IPS-18c (cell line): Measurements from ENCODE around the gene INO80E.
"Not testable (repeated sequence)": the region's sequence is repeated elsewhere in the genome, so short reads cannot be mapped to it uniquely, and the experiment has no call there.

Experiments
- H3K4me3 ChIP-seq: 2 replicates; pipeline ENCODE4 v1.7.0; 2013; ENCODE audit warnings: low read depth, mild to moderate bottlenecking, low read length, moderate library complexity; ENCODE audit not compliant: insufficient read depth
- H3K9me3 ChIP-seq: one replicate; pipeline ENCODE4 v1.6.1; 2013; ENCODE audit warnings: mild to moderate bottlenecking, low read length, moderate library complexity; ENCODE audit not compliant: control insufficient read depth, insufficient read depth

Gene INO80E

DNA sequence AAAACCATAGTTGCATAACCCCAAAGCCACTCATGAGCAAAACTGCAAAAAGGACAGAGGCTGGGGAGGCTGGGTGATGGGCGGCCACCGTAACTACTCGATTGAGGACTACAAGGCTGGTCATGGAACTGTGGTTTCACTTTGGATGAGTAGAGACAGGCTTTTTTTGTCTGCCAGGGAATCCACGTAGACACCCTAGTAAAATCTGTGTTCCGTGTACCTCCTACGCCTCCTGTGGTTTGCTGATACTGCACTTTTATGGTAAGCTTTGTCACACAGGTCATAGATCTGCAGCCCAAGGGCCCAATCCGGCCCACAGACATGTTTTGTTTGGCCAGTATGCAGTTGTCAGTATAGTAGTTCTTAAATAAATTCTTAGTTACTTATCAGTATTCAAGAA, 37.2 kb downstream of the INO80E start:
- no peaks in the 10 kb centered on the region for H3K9me3 ChIP-seq
- no peak overlapping the region for H3K4me3 ChIP-seq

DNA sequence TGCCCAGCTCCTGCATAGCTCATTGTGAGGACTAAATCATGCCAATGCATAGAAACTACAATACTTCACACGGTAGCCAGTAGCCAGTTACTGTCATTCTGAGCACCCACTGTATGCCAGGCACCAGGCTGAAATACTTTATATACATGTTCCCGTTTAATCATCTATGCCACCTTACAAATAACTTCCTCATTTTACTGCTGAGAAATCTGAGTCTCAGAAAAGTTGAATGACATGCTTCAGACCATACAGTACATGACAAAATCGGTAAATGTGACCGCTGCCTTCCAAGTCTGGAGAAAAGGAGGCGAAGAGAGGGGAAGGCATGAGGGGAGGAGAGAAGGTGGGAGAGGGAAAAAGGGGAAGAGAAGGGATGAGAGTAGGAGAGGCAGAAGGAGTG, 44.2 kb downstream of the INO80E start:
- no peak overlapping the region for H3K4me3 ChIP-seq

DNA sequence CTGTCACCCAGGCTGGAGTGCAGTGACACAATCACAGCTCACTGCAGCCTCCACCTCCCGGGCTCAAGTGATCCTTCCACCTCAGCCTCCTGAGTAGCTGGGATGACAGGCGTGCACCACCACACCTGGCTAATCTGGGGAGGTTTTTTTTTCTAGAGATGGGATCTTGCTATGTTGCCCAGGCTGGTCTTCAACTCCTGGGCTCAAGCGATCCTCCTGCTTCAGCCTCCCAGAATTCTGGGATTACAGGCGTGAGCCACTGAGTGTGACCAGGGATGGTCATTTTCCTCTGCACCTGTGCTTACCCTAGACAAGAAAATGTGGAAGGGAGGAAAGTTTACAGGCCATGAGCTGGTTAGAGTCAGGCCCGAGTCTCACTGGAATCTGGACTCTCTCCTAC, 44.6 kb downstream of the INO80E start:
- not testable (repeated sequence) for H3K4me3 ChIP-seq, H3K9me3 ChIP-seq

More for the DNA sequence above, 44.2 kb downstream of the INO80E start:
- no peaks in the 10 kb centered on the region for H3K9me3 ChIP-seq

DNA sequence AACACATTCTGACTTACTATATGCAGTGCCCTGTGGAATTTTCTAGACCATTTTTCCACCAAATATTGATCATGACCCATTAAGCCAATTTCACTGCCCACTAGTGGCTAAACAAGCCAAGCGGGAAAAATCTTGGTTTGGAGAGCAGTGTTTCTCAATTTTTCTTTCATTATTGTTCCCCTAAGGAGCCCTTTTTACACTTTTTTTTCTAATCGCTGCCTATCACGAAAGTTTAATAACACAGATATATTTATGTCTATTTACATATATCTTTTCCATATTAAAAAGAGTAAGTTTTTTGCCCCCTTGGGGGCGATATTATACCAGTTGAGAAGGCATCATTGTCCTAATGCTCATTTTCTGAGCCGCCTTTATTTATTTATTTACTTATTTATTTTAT, 45.8 kb downstream of the INO80E start:
- no peaks in the 10 kb centered on the region for H3K9me3 ChIP-seq
- H3K4me3 ChIP-seq, result no peak overlapping the region

DNA sequence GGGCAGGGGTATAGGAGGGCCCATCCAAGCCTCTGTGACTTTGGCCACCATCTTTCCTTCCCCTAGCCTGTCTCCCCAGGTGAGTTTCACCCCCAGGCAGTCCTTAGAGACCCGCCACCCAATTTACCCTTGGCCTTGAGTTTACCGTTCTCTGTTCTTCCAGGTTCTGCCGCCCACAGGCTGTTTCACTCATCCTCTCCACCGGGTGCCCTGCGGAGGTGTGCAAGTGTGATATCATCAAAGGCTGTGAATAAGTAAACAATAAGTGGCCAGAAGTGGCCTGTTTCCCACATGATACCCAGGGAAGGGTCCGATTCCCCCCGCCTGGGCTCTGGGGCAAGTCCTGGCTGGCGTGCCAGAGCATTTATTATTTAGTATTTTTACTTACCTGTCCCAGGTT, 50.1 kb downstream of the INO80E start:
- no peak overlapping the region for H3K4me3 ChIP-seq

DNA sequence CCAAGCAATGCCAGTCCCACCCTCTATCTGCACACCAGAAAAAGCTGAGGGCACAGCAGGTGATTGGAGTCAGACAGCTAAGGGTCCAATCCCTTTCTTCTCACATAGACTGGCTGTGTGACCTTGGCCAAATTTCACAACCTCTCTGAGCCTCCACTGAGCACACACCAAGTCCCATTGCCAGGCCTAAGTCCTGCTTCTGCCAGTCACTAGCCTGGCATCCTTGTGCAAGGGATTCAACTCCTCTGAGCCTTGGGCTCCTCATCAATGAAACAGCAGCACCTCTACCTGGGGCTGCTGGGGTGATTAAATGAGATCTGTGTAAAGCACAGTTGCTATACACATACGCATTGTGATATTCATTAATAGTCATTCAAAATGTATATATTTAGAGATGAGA, 50.5 kb downstream of the INO80E start:
- H3K4me3 ChIP-seq, result peak overlapping the region; percentile 1; the same call in 1 of the 2 replicates
- no peaks in the 10 kb centered on the region for H3K9me3 ChIP-seq

More for the DNA sequence above, 50.1 kb downstream of the INO80E start:
- no peaks in the 10 kb centered on the region for H3K9me3 ChIP-seq

DNA sequence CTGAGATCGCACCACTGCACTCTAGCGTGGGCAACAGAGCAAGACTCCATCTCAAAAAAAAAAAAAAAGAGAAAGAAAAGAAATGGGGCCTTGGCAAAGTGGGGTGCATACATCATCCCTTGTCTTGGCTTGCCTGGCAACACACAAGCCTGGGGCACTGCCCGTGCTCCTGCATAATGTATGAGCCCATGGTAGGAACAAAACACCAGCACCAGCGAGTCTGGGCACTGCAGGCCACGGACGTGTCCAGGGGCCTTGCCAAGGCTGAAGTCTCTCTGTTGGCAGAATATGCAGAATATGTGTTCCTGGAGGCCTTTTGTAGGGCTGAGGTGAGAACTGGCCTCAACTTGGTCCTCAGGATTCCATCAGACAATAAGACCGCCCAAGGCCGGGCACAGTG, 53.8 kb downstream of the INO80E start:
- H3K4me3 ChIP-seq, result no peak overlapping the region
- no peaks in the 10 kb centered on the region for H3K9me3 ChIP-seq

DNA sequence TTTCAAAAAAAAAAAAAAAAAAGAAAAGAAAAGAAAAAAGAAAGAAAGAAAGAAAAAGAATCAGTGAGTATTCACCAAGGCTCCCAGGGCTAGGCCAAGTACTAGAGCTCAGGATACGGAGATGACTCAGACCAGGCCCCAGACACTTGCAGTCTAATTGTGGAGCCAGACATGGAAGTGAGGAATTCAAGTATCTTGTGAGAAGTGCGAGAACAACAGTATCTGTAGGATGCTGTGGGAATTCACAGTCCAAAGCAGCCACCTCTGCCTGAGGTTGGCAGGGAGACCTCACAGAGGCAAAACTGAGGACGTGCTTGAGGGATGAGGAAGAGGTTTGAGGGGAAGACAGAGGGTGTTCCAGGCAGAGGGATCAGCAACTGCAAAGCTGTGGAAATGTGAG, 55.5 kb downstream of the INO80E start:
- no peak overlapping the region for H3K4me3 ChIP-seq
- no peaks in the 10 kb centered on the region for H3K9me3 ChIP-seq

DNA sequence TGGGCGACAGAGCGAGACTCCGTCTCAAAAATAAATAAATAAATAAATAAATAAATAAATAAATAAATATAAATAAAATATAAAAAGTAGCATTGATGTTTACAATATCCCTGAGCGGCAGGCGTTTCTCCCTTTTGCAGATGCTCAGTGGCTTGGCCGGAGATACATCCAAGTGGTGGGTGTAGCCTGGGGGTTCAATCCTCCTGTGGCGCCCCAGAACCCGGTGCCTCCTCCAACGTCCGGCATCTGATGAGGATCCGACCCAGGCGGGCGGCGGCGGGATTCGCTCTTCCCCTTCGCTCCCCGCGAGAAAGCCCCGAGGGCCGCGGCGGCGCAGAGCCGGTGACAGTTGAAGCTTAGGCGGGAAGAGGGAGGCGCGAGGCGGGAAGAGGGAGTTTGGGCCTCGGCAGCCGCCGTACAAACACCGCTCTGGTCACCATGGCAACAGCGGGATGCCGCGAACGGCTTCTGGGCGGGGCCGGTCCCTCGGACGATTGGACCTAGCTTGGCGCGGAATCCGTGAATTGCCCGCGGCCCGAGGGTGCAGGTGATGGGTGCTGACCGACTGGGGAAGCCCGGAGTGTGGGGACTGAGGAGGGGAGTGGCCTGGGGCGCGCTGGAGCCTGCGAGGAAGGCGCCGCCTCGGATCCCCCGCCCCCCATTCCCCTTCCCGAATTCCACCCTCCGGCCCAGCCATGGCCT, 56.8 kb downstream of the INO80E start:
- no peaks in the 10 kb centered on the region for H3K9me3 ChIP-seq

DNA sequence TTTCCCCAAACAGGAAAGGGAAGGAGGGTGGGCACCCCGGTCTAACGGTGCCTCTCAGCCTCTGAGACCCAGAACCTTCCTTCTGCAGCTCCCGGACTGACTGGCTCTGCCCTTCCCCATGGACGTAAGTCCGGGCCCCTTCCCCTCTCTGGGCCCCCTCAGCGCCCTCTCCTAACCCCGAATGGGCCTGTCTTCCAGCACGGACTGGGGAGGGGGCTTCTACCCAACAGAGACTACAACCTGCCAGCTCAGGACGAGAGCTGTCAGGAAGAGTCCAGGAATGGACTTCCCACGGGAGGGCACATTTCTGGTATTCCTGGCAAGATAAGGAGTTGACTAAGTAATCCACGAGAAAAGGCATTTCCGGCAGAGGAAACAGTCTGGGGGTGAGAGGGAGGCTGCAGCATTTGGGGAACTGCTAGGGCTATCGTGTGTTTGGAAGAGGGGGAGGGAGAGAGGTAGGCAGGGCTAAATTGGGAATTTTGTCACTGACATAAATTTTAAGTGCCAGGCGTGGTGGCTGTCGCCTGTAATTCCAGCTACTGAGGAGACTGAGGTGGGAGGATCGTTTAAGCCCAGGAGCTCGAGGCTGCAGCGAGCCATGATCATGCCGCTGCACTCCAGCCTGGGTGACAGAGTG, 57.5 kb downstream of the INO80E start:
- Histone ChIP-seq H3K9me3 (no peaks in the 10 kb centered on the region), H3K4me3 (peak overlapping the region; percentile 87)

More for the DNA sequence above, 56.8 kb downstream of the INO80E start:
- H3K4me3 ChIP-seq, result peak overlapping the region; percentile 87

DNA sequence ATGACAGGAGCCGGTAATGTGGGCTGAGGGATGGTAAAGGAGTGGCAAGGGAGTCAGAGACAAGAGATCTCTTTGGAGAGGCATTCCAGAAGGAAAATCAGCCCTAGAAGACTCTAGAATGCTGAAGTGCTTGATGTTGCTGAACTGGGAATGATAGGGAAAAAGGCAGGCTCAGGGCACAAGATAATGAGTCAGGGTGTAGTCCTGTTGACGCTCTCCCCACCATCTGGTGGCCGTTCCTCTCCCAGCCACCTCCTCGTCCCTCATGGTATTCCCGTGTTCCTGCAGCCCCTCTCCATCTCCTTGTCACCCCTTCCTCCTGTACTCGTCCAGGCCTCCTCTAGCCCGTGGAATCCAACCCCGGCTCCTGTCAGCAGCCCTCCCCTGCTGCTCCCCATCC, 58.4 kb downstream of the INO80E start:
- H3K4me3 ChIP-seq, result no peak overlapping the region
- H3K9me3 ChIP-seq, result no peaks in the 10 kb centered on the region

DNA sequence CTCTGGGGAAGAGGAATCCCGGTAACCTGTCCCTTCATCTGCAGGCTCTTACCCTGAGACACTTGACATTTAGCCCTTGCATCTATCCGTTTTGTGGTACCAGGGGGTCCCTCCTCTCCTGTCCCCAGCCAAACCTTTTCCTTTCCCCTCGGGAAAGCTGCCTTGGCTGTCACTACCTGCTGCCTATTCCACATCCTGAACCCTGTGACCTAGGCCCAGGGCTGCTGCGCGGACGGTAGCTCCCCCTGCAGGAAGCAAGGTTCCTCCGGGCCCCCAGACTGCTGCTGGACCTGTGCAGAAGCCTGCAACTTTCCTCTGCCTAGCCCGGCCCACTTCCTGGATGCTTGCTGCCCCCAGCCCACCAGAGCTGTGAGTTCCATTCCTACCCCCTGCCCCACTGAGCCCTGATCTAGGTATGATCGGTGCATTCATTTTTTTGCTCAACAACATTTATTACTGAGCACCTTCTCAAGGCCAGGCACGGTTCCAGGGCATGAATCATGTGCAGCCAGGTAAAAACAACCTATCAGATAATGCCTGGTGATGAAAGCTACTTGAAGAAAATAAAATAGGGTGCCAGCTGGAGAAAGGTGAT, 59.0 kb downstream of the INO80E start:
- Histone ChIP-seq H3K4me3 (no peak overlapping the region), H3K9me3 (no peaks in the 10 kb centered on the region)
